Measurements from ENCODE around the gene KIFC3. TPM values are rescaled to one million over a fixed set of nuclear protein-coding genes. Genes with fewer than 3 reads are reported as not detected.

KIFC3 gene
- total RNA-seq, 2 experiments from 2014 or later, result 0.54 to 0.89 TPM

DNA sequence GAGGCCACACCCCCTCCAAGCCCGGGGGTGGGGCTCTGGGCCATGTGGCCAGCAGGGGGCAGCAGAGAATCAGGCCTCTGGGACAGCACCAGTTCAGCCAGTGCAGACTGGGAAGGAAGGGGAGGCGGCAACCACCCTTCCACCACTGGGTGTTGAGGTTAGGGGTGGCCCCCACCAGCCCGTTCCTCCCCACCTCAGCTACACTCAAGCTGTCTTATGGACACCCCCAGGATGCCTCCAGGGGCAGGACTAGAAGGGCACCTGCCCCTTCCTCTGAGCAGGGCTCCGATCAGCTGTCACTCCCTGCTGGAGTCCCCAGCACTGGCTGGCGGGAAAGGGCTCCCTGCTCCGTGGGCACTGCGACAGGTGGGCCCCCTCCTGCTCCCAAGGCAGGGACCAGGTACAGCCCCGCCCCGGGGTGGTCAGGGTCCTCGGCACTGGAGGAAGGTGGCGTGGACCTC lies 44.9 kb downstream of the KIFC3 start:
- ChIA-PET POLR2A (no interaction called here), CTCF (interaction anchor here (0.7 to 4.4 kb wide), 20 partner anchors 9 to 339 kb away, joined by 3 to 24 read pairs (median 4); partner anchors contain the start of genes KATNB1 and KIFC3)
- DNase-seq (peak; percentile 88), ATAC-seq (peak; percentile 97)
- Mint-ChIP-seq H3K4me3 (no peak overlapping the region), H3K9me3 (no peaks in the 10 kb centered on the region), H3K4me1 (ENCODE audit: low read depth) (peaks cover 4% of the 10 kb centered on the region), H3K36me3 (ENCODE audit: low read depth) (peaks cover 4% of the 10 kb centered on the region), H3K27me3 (no peaks in the 10 kb centered on the region), H3K27ac (no peak overlapping the region)
- TF ChIP-seq CTCF (IDR thresholded peaks at IDR 0.05), result peak; percentile 93
- intact Hi-C loops (cut with micrococcal nuclease), result no loop called here

- CTCF ChIA-PET, result interaction anchor here (0.6 to 4.4 kb wide), 23 partner anchors 9 to 339 kb away, joined by 3 to 24 read pairs (median 4); partner anchors contain the start of gene KATNB1
- H3K4me3 Mint-ChIP-seq, result no peak overlapping the region
- intact Hi-C loops (cut with micrococcal nuclease), result no loop called here
- H3K36me3 Mint-ChIP-seq (ENCODE audit: low read depth), result peaks cover 7% of the 10 kb centered on the region
- POLR2A ChIA-PET, result no interaction called here
- H3K27me3 Mint-ChIP-seq, result no peaks in the 10 kb centered on the region
- no peak overlapping the region for H3K27ac Mint-ChIP-seq
- no peak for TF ChIP-seq CTCF (IDR thresholded peaks at IDR 0.05)
- H3K9me3 Mint-ChIP-seq, result no peaks in the 10 kb centered on the region
- DNase-seq, result no peak
- ATAC-seq, result no peak
- peaks cover 4% of the 10 kb centered on the region for H3K4me1 Mint-ChIP-seq (ENCODE audit: low read depth)
Observed at GRCh38 chr16:57756424-57757325, 45.6 kb downstream of the KIFC3 start.

DNA sequence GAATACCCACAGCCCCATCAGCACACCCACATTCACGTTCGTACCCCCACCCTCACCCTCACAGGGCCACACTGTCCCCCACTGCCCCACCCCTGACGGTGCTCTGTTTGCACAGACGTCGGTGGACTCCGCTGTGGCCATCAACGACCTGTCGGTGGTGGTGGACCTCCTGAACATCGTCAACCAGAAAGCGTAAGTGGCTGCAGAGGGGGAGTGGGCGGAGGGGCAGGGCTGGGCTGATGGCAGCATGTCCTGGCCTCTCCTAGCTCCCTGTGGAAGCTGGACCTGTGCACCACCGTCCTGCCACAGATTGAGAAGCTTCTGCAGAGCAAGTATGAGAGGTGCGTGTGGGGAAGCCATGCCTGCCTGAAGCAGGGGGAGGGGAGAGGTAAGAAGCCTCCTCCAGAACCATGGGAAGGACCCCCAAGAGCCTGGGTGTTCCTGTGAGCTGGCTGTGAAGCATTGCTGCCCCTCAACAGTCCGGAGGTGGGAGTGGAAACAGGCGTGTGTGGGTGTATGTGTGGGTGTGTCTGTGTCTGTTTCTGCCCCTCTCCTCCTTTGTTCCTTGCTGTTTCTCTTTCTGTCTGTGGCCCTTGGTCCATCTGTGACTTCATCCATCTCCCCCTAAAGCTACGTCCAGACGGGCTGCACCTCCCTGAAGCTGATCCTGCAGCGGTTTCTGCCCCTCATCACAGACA lies 46.4 kb downstream of the KIFC3 start:
- Mint-ChIP-seq H3K4me1 (ENCODE audit: low read depth) (peaks cover 4% of the 10 kb centered on the region), H3K4me3 (no peak overlapping the region), H3K27me3 (no peaks in the 10 kb centered on the region), H3K9me3 (no peaks in the 10 kb centered on the region), H3K27ac (no peak overlapping the region), H3K36me3 (ENCODE audit: low read depth) (peaks cover 7% of the 10 kb centered on the region)
- TF ChIP-seq CTCF (IDR thresholded peaks at IDR 0.05), result no peak
- POLR2A ChIA-PET, result no interaction called here
- CTCF ChIA-PET, result interaction anchor here (0.7 to 4.4 kb wide), 16 partner anchors 8 to 338 kb away, joined by 3 to 24 read pairs (median 5); partner anchors contain the start of gene KATNB1
- DNase-seq (no peak), ATAC-seq (no peak)
- intact Hi-C loops (cut with micrococcal nuclease), result no loop called here

- no peak for TF ChIP-seq CTCF (IDR thresholded peaks at IDR 0.05)
- ATAC-seq (no peak), DNase-seq (no peak)
- no peaks in the 10 kb centered on the region for H3K27me3 Mint-ChIP-seq
- intact Hi-C loops (cut with micrococcal nuclease), result no loop called here
- POLR2A ChIA-PET, result interaction anchor here (1.7 kb wide), 1 partner anchor 10 kb away, joined by 3 read pairs; no protein-coding TSS in a partner anchor
- H3K9me3 Mint-ChIP-seq, result no peaks in the 10 kb centered on the region
- H3K4me1 Mint-ChIP-seq (ENCODE audit: low read depth), result peaks cover 4% of the 10 kb centered on the region
- no peak overlapping the region for H3K27ac Mint-ChIP-seq
- CTCF ChIA-PET, result interaction anchor here (1.6 to 4.4 kb wide), 2 partner anchors 19 to 100 kb away, joined by 4 to 24 read pairs; partner anchors contain the start of gene KATNB1
- no peak overlapping the region for H3K4me3 Mint-ChIP-seq
- H3K36me3 Mint-ChIP-seq (ENCODE audit: low read depth), result peaks cover 7% of the 10 kb centered on the region
Observed at GRCh38 chr16:57755061-57755684, 47.1 kb downstream of the KIFC3 start.

Measured in activated CD8-positive, alpha-beta T cell treated with anti-CD3 and anti-CD28 coated beads for 36 hours (primary cell).